ENCODE measurements around the gene RFPL1.

- TF ChIP-seq, protein P1, sequence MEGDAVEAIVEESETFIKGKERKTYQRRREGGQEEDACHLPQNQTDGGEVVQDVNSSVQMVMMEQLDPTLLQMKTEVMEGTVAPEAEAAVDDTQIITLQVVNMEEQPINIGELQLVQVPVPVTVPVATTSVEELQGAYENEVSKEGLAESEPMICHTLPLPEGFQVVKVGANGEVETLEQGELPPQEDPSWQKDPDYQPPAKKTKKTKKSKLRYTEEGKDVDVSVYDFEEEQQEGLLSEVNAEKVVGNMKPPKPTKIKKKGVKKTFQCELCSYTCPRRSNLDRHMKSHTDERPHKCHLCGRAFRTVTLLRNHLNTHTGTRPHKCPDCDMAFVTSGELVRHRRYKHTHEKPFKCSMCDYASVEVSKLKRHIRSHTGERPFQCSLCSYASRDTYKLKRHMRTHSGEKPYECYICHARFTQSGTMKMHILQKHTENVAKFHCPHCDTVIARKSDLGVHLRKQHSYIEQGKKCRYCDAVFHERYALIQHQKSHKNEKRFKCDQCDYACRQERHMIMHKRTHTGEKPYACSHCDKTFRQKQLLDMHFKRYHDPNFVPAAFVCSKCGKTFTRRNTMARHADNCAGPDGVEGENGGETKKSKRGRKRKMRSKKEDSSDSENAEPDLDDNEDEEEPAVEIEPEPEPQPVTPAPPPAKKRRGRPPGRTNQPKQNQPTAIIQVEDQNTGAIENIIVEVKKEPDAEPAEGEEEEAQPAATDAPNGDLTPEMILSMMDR (IDR thresholded peaks at IDR 0.05) = no peak
- TF ChIP-seq POLR2A (IDR thresholded peaks at IDR 0.05) (no peak), POLR2AphosphoS5 (IDR thresholded peaks at IDR 0.05) (no peak)
Measured at GRCh38 chr22:29477723-29478318, 39.4 kb downstream of the RFPL1 start.

Measured in stomach (tissue), 4 donors.